Measurements from ENCODE around the gene GPC3. TPM values are rescaled to one million over a fixed set of nuclear protein-coding genes. Genes with fewer than 3 reads are reported as not detected.

Gene GPC3
- total and polyA plus RNA-seq, 4 donors: 70.5 to 109 (median 76.3) TPM

- Histone ChIP-seq H3K4me1 (ENCODE audit: control insufficient read depth, insufficient read depth, low read length) (no peaks in the 10 kb centered on the region), H3K27ac (ENCODE audit: low read depth, low read length) (no peak overlapping the region), H3K4me3 (ENCODE audit: low read depth, low read length) (no peak overlapping the region), H3K36me3 (ENCODE audit: control insufficient read depth, insufficient read depth, low read length) (no peaks in the 10 kb centered on the region), H3K9me3 (ENCODE audit: control insufficient read depth, insufficient read depth, low read length) (no peaks in the 10 kb centered on the region), H3K27me3 (ENCODE audit: control insufficient read depth, insufficient read depth, low read length) (peaks cover 8% of the 10 kb centered on the region)
- 79% methylated on average over 4 of the region's 6 CpGs for WGBS (ENCODE audit: insufficient coverage)
- DNase-seq (ENCODE audit: low read depth in 4 of 6, low spot score in 6 of 6): no peak
Measured at GRCh38 chrX:133677123-133678063, 308.0 kb downstream of the GPC3 start.

- DNase-seq (ENCODE audit: low read depth in 4 of 6, low spot score in 6 of 6): no peak
- no peak overlapping the region for H3K4me3 ChIP-seq (ENCODE audit: low read depth, low read length)
- no peaks in the 10 kb centered on the region for H3K9me3 ChIP-seq (ENCODE audit: control insufficient read depth, insufficient read depth, low read length)
- WGBS (ENCODE audit: insufficient coverage): no CpG with 5 or more reads among the region's 1 CpG
- no peaks in the 10 kb centered on the region for H3K4me1 ChIP-seq (ENCODE audit: control insufficient read depth, insufficient read depth, low read length)
- peaks cover 8% of the 10 kb centered on the region for H3K27me3 ChIP-seq (ENCODE audit: control insufficient read depth, insufficient read depth, low read length)
- H3K36me3 ChIP-seq (ENCODE audit: control insufficient read depth, insufficient read depth, low read length): no peaks in the 10 kb centered on the region
- no peak overlapping the region for H3K27ac ChIP-seq (ENCODE audit: low read depth, low read length)
Measured at GRCh38 chrX:133676344-133677122, 308.9 kb downstream of the GPC3 start.

- H3K27me3 ChIP-seq (ENCODE audit: control insufficient read depth, insufficient read depth, low read length): peaks cover 8% of the 10 kb centered on the region
- no peak overlapping the region for H3K4me3 ChIP-seq (ENCODE audit: low read depth, low read length)
- H3K27ac ChIP-seq (ENCODE audit: low read depth, low read length): no peak overlapping the region
- WGBS (ENCODE audit: insufficient coverage): 38% methylated on average over 3 of the region's 6 CpGs
- no peak for DNase-seq (ENCODE audit: low read depth in 4 of 6, low spot score in 6 of 6)
- H3K9me3 ChIP-seq (ENCODE audit: control insufficient read depth, insufficient read depth, low read length): no peaks in the 10 kb centered on the region
- H3K4me1 ChIP-seq (ENCODE audit: control insufficient read depth, insufficient read depth, low read length): no peaks in the 10 kb centered on the region
- no peaks in the 10 kb centered on the region for H3K36me3 ChIP-seq (ENCODE audit: control insufficient read depth, insufficient read depth, low read length)
Measured at GRCh38 chrX:133674726-133675470, 310.5 kb downstream of the GPC3 start.

- Histone ChIP-seq H3K4me3 (ENCODE audit: low read depth, low read length) (no peak overlapping the region), H3K27me3 (ENCODE audit: control insufficient read depth, insufficient read depth, low read length) (peaks cover 2% of the 10 kb centered on the region), H3K36me3 (ENCODE audit: control insufficient read depth, insufficient read depth, low read length) (no peaks in the 10 kb centered on the region), H3K9me3 (ENCODE audit: control insufficient read depth, insufficient read depth, low read length) (no peaks in the 10 kb centered on the region), H3K4me1 (ENCODE audit: control insufficient read depth, insufficient read depth, low read length) (no peaks in the 10 kb centered on the region), H3K27ac (ENCODE audit: low read depth, low read length) (no peak overlapping the region)
- DNase-seq (ENCODE audit: low read depth in 4 of 6, low spot score in 6 of 6): peak; percentile 17 to 84 (median 38)
- WGBS (ENCODE audit: insufficient coverage): 0% methylated on average over 1 of the region's 4 CpGs
Measured at GRCh38 chrX:133670383-133670782, 315.0 kb downstream of the GPC3 start.

GRCh38 chrX:133669214-133669613 lies 316.2 kb downstream of the GPC3 start:
- Histone ChIP-seq H3K4me3 (ENCODE audit: low read depth, low read length) (no peak overlapping the region), H3K27me3 (ENCODE audit: control insufficient read depth, insufficient read depth, low read length) (peaks cover 2% of the 10 kb centered on the region), H3K27ac (ENCODE audit: low read depth, low read length) (no peak overlapping the region), H3K9me3 (ENCODE audit: control insufficient read depth, insufficient read depth, low read length) (no peaks in the 10 kb centered on the region), H3K36me3 (ENCODE audit: control insufficient read depth, insufficient read depth, low read length) (no peaks in the 10 kb centered on the region), H3K4me1 (ENCODE audit: control insufficient read depth, insufficient read depth, low read length) (no peaks in the 10 kb centered on the region)
- DNase-seq (ENCODE audit: low read depth in 4 of 6, low spot score in 6 of 6): peak in 1 of 6 donors; percentile 9
- WGBS (ENCODE audit: insufficient coverage): no CpG with 5 or more reads among the region's 5 CpGs

- no peak overlapping the region for H3K27ac ChIP-seq (ENCODE audit: low read depth, low read length)
- no peaks in the 10 kb centered on the region for H3K9me3 ChIP-seq (ENCODE audit: control insufficient read depth, insufficient read depth, low read length)
- no peaks in the 10 kb centered on the region for H3K4me1 ChIP-seq (ENCODE audit: control insufficient read depth, insufficient read depth, low read length)
- H3K4me3 ChIP-seq (ENCODE audit: low read depth, low read length): no peak overlapping the region
- WGBS (ENCODE audit: insufficient coverage): 83% methylated on average over 1 of the region's 3 CpGs
- no peaks in the 10 kb centered on the region for H3K36me3 ChIP-seq (ENCODE audit: control insufficient read depth, insufficient read depth, low read length)
- no peak for DNase-seq (ENCODE audit: low read depth in 4 of 6, low spot score in 6 of 6)
- peaks cover 2% of the 10 kb centered on the region for H3K27me3 ChIP-seq (ENCODE audit: control insufficient read depth, insufficient read depth, low read length)
Measured at GRCh38 chrX:133668225-133668931, 317.0 kb downstream of the GPC3 start.

- Histone ChIP-seq H3K27ac (ENCODE audit: low read depth, low read length) (no peak overlapping the region), H3K36me3 (ENCODE audit: control insufficient read depth, insufficient read depth, low read length) (no peaks in the 10 kb centered on the region), H3K4me1 (ENCODE audit: control insufficient read depth, insufficient read depth, low read length) (no peaks in the 10 kb centered on the region), H3K4me3 (ENCODE audit: low read depth, low read length) (no peak overlapping the region), H3K27me3 (ENCODE audit: control insufficient read depth, insufficient read depth, low read length) (peaks cover 2% of the 10 kb centered on the region), H3K9me3 (ENCODE audit: control insufficient read depth, insufficient read depth, low read length) (no peaks in the 10 kb centered on the region)
- no peak for DNase-seq (ENCODE audit: low read depth in 4 of 6, low spot score in 6 of 6)
Measured at GRCh38 chrX:133666256-133666655, 319.1 kb downstream of the GPC3 start.

- H3K27me3 ChIP-seq (ENCODE audit: control insufficient read depth, insufficient read depth, low read length): no peaks in the 10 kb centered on the region
- no peak for DNase-seq (ENCODE audit: low read depth in 4 of 6, low spot score in 6 of 6)
- H3K27ac ChIP-seq (ENCODE audit: low read depth, low read length): no peak overlapping the region
- no CpG with 5 or more reads among the region's 3 CpGs for WGBS (ENCODE audit: insufficient coverage)
- no peaks in the 10 kb centered on the region for H3K9me3 ChIP-seq (ENCODE audit: control insufficient read depth, insufficient read depth, low read length)
- H3K36me3 ChIP-seq (ENCODE audit: control insufficient read depth, insufficient read depth, low read length): no peaks in the 10 kb centered on the region
- no peak overlapping the region for H3K4me3 ChIP-seq (ENCODE audit: low read depth, low read length)
- H3K4me1 ChIP-seq (ENCODE audit: control insufficient read depth, insufficient read depth, low read length): no peaks in the 10 kb centered on the region
Measured at GRCh38 chrX:133661962-133662839, 323.2 kb downstream of the GPC3 start.

All from spinal cord (tissue), 10 donors.